Kidney epithelial cell (primary cell): Measurements from ENCODE around the gene FAM186B. TPM values are rescaled to one million over a fixed set of nuclear protein-coding genes. Genes with fewer than 3 reads are reported as not detected.

Experiments used
- DNase-seq: peaks from one replicate; pipeline ENCODE4 v3.0.0-alpha.2; 2010; ENCODE audit warnings: low read depth
- H3K27me3 ChIP-seq: 2 replicates; pipeline ENCODE4 v1.6.0; 2011; ENCODE audit warnings: low read length; ENCODE audit not compliant: control insufficient read depth, insufficient read depth
- H3K36me3 ChIP-seq: 2 replicates; pipeline ENCODE4 v1.5.1; 2011; ENCODE audit warnings: low read length; ENCODE audit not compliant: control insufficient read depth, insufficient read depth
- H3K4me3 ChIP-seq: 2 replicates; pipeline ENCODE4 v1.5.1; 2011; ENCODE audit warnings: low read depth, mild to moderate bottlenecking, control low read depth, low read length
- CTCF ChIP-seq: IDR thresholded peaks from 2 replicates; pipeline ENCODE4 v1.5.1; 2011; ENCODE audit warnings: mild to moderate bottlenecking, moderate library complexity, low read length, control low read depth, inconsistent platforms; ENCODE audit not compliant: insufficient read depth, poor library complexity, severe bottlenecking
- total RNA-seq: library from RNA; depleted of rRNA; stranded (reverse); fragments of >200 nt; gene quantifications from 2 replicates; pipeline ENCODE4 v1.2.3, GENCODE V29; 2015

The FAM186B gene
- total RNA-seq, 1 donor from 2014 or later = 0.21 TPM

GRCh38 chr12:49648712-49649003 lies 43.2 kb upstream of the FAM186B start:
- no peaks in the 10 kb centered on the region for H3K27me3 ChIP-seq
- TF ChIP-seq CTCF = no peak
- H3K36me3 ChIP-seq = peaks cover 5% of the 10 kb centered on the region
- no peak for DNase-seq
- H3K4me3 ChIP-seq = no peak overlapping the region

DNA sequence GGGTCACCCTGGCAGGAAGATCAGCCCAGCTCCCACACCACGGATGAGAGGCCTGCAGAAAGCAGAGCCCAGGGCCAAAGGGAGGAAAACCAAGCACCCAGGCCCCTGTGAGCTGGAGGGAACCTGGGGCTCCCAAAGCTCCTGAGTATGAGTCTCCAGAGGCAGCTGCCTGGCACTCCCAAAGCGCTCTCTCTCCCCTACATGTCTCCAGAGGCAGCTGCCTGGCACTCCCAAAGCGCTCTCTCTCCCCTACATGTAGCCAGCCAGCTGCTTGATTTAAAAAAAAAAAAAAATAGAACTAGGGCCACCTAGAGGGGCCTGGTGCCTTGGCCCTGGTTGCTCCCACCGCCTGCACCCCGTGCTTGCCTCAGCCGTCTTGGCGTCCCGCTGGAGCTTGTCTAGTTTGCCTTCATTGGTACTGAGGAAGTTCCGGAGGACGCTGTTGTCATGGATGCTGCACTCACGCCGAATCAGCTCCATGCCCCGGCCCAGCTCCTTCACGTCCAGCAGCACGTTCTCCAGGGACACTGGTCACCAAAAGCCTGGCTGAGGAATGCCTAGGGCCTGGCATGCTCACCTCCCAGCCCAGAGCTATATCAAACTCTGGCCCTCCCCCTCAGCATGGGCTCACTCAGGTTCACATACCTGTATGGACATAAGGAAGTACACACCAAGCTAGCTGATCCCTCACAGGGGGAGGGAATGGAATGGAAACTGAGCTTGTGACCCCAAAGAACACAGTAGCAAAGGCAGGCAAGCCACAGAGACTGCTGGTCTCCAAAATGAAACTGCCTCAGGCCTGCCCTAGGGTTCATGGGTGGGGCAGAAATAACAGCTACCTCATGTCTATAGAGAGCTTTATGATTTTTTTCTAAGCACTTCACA lies 42.6 kb upstream of the FAM186B start:
- peaks cover 5% of the 10 kb centered on the region for H3K36me3 ChIP-seq
- no peak for TF ChIP-seq CTCF

DNA sequence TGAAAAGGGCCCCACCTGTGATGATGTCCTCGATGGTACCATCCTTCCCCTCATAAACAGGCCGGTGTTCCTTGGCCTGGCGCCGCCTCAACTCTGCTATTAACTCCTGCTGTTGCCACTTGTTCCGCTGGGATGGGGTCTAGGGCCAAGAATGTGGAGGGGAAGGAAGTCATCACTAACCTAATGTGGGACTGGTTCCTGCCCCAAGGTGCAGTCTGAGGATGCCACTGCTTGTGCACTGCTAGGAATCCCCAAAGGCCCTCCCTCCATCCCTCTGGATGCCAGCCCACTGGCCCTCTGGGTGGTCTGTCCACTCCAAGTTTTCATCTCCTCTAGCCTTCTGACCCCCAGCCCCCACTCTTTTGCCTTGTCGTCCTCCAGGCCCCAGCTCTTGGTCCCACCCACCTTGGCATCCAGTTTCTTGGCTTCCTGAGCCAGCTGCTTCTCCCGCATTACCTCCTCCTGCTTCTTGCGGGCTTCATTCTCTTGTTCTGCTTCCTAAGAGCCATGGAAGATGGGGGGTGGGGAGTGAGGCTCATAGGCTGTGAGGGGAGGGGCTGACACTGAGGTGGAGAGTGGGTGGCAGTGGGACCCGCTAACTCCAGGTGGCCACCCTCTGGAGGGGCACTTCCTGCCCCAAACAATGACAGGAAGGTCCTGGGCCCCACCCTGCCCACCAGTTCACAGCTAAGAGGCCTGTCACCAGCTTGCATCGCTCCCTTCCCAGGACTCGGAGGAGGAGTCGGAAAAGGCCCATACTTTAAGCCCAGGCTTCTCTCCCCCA lies 41.6 kb upstream of the FAM186B start:
- no peak for DNase-seq
- TF ChIP-seq CTCF = no peak
- H3K27me3 ChIP-seq = no peaks in the 10 kb centered on the region
- no peak overlapping the region for H3K4me3 ChIP-seq
- H3K36me3 ChIP-seq = peaks cover 5% of the 10 kb centered on the region

More for the DNA sequence above, 42.6 kb upstream of the FAM186B start:
- DNase-seq = no peak
- H3K4me3 ChIP-seq = no peak overlapping the region
- no peaks in the 10 kb centered on the region for H3K27me3 ChIP-seq

- DNase-seq = no peak
- TF ChIP-seq CTCF = no peak
- Histone ChIP-seq H3K27me3 (no peaks in the 10 kb centered on the region), H3K4me3 (no peak overlapping the region), H3K36me3 (peaks cover 5% of the 10 kb centered on the region)
Measured at GRCh38 chr12:49646331-49646830, 40.9 kb upstream of the FAM186B start.

DNA sequence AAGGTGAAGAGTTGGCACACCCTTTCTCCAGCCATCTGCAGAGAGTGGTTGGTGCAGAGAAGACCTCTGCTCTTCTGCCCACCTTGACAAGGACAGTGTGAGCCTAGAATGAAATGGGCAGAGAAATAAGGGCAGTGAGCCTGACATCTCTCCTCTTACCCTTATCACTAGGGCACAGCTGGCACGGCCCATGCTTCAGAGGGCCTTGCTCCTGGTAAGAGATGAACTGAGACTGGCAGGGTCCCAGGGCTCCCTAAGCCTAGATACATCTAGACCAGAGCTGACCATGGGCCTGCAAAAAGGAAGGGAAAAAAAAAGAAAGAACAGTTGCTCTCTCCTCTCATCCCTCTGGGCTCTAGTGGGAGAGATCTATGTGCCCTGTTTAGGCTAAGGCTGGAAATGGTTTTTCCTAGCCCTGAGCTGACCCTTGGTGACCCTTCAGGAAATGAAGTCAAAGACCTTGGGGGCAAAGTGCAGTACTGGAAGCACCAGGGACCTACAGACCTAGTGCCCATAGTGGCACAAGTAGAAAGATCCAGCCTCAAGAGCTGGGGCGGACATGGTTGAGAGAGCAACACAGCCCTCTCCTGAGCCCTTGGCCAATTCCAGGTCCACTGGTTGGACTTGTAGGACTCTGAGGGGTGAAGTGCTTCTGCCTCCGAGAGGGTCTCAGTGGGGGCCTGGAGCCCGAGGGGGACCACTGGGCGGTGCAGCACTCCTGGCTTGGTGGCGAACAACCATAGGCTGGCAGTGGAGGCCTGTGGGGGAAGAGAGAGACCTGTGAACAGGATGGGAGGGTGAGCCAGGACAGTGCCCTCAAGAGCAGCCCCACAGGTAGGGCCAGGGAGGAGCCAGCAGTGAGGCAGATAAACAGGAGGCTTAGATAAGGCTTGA lies 40.0 kb upstream of the FAM186B start:
- no peak for TF ChIP-seq CTCF
- Histone ChIP-seq H3K27me3 (no peaks in the 10 kb centered on the region), H3K36me3 (peaks cover 5% of the 10 kb centered on the region), H3K4me3 (no peak overlapping the region)
- DNase-seq = no peak
